NCI-H345 treated with DMSO at 0.1 percent for 48 hours (cell line): ENCODE results near the gene PODNL1.

Source experiments
- DNase-seq: peaks from one replicate; lab custom pipeline; 2025; ENCODE audit not compliant: unreplicated experiment; lab: John Stamatoyannopoulos, UW

The PODNL1 gene

DNA sequence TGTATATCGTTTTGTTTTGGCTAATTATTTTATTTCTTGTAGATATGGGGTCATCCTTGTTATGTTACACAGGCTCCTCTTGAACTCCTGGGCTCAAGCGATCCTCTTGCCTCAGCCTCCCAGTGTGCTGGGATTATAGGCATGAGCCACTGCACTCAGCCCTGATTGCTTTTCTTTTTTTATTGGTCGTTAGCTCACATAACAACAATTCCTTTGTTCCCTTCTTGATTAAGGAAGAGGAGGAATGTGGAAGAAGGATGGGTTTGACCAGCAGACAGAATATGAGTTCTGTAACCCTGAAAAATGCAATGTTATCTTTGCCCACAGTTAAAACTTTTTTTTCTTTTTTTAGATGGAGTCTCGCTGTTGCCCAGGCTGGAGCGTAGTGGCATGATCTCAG, 43.7 kb downstream of the PODNL1 start:
- DNase-seq: no peak

DNA sequence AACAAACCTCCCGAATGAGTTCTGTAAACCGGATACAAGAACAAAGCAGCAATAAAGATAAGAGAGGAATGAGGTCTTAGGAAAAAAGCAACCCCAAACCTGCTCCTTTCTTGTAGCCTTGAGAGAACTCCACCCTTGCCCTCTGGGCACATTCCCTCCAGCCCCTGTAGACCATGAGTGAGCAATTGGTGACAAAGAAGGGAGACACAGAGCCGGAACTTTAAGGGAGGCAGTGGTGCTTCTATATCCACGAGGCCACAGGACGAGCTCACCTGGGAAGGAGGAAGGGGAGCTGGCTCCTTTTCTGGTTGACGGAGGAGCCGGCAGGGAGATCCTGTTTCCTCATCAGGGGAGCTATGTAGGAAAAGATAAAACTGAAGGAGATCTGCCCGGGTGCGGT, 45.3 kb downstream of the PODNL1 start:
- no peak for DNase-seq

DNA sequence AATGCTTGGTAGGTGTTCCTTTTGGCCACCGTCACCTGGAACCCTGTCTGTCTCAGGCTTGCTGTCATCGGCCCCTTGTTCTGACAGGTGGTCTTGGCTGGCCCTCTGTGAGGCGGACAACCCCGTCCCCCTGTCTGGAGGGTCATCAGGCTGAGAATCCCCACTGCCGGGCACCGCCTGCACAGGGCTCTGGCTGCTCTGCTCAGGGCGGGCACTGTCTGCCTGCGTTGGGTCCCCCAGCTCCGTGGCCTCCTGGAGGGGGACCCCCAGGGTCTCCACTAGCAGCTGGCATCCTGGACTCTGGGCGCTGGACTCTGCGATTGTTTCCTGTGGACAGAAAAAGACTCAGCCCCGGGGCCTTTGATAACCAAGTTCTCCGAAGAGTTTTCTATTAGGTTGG, 48.1 kb downstream of the PODNL1 start:
- DNase-seq: no peak

DNA sequence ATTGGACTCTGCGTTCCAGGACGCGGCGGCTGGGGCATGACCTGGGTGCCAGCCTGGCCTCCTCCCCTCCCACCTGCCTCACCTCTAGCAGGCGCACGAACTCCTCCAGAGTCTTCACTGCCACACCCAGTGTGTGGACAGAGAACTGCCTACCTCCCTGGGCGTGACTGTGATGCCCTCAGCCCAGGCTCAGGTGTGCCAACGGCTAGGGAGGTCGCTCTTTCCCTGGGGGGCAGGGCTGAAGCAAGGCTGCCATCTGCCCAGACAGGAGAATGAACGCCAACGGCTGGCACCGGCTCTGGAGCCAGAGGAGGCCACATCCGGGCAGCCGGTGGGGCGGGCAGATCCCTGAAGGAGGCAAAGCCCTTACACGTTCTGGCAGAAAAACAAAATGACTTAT, 49.9 kb downstream of the PODNL1 start:
- DNase-seq: no peak

DNA sequence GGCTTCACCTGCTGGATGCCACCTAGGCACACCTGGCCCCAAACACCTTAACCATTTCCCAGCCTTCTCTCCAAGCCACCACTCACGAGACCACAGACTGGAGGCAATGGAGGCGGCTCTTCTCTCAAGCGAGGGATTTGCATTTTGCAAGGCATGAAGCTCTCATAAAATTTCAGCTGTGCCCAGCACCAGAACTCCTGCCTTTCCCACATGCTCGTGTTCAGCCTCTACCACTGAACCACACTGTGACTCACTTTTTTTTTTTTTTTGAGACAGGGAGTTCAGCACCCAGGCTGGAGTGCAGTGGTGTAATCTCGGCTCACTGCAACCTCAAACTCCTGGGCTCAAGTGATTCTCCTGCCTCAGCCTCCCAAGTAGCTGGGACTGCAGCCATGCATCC, 50.7 kb downstream of the PODNL1 start:
- no peak for DNase-seq

DNA sequence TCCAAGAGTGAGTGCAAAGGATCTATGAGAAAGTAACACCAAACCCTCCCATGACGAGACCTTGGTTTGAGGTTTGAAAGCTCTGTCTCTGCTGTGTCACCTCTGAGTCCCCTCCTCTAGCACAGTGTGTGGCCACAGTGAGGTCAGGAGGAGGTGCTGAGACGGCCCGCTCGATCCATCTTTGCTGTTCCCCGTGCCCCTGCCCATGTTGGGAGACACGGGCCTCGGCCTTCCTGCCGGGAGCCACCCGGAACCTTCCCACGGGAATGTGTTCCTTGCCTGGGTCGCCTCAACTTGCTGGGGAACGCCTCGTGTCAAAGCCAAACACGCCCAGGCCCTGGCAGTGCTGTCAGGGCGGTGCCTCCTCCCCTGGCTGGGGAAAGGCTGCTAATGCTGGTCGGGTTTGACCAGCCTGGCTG, 51.2 kb downstream of the PODNL1 start:
- DNase-seq: no peak

DNA sequence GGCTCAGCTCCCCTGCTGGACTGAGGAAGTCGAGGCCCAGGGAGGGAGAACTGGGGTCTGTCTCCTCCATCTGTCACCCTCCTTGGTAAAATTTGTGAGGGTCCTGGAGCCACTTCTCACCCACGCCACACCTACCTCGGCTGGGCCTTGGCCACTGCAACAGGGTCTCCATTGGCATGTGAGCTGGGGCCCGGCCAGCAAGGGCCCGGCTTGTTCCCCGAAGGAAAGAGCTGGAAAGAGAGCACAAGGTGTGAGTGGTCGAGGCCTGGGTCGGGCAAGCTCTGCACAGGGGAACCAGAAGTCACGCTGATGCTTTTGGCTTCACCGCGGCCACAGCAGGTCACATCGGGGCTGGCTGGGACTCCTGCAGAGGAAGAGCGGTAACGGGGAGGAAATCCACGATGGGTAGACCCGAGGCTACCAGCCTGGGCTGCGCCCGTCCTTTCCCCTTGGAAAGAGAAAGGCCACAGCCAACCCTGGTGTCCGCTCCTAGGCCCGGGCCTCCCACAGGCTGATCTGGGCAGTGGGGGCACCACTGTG, 52.3 kb downstream of the PODNL1 start:
- DNase-seq: no peak

DNA sequence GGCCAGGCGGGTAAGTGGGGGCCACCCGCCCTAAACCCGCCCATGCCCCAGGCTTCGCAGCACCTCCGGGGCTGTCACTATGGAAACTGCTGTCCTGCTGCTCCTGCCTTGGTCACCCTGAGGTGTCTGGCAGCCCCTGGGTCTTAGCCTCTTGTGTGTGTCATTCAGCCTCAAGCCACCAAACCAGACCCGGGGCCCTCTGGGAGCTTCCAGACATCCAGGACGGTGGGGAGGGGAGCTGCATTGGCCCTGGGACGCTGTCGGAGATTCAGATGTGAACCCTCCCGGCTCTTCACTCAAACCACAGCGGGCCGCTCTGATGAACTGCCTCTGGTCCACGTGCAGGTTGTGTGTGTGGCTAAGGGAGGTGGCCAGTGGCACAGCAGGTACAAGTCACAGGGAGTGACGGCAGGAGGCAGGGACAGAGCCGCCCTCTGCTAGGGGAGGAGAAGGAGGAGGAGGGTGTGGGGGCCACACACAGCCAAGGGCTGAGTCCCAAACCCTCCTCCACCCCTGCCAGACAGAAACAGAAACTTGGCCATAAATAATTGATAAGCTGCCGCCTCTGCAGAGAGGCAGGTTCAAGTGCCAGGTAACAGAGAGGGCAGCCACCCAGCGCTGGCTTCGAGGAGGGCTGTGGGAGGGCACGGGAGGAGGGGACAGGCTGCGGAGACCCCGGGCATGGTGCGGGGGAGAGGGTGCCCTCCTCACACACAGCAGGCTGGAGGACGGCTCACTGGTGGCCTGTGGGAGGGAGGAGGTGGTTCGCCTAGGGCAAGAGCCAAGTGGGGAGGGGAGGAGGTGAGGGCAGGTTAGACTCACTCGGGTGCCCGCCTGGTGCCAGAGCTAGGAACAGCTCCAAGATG, 53.3 kb downstream of the PODNL1 start:
- DNase-seq: no peak

DNA sequence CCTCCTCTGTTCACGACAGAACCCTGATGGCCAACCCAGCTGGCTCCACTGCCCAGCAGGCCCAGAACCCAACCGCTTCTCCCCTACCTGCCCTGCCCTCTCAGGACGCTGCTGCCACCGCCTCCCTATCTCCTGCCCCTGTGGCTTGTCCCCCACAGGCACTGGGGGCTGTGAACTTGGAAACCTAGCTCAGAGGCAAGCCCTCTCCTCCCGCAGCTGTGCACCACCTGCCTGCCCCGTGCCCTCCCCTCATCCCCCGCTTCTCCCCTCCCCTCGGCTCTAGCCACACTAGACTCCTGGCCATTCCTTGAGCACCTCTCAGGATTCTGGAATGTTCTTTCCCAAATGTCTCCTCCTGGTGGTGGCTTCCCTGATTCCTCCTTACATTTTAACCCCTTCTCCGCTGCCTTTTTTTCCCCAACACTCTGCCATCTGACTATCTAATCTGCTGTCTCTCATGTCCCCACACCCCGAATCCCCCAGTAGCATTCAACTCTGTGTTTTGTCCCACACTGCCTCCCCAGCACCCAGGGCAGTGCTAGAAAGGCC, 54.6 kb downstream of the PODNL1 start:
- DNase-seq: no peak

DNA sequence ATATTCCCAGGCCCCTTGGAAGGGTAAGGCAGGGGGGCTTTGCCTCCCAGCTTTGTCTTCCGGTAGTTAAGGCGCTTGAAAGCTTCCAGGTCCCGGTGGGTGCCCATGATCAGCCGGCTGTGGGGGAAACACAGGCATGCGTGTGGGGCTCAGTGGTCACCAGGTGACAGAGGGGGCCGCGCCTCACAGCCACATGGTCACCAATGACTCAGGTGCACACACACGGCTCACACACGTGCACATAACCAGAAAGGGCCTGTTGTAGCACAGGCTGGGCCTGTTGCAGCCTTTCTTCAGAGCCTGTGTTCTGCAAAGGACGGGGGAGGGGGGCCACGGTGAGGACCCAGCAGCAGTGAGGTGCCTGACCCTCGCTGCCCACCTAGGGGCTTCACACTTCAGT, 55.4 kb downstream of the PODNL1 start:
- DNase-seq: no peak

DNA sequence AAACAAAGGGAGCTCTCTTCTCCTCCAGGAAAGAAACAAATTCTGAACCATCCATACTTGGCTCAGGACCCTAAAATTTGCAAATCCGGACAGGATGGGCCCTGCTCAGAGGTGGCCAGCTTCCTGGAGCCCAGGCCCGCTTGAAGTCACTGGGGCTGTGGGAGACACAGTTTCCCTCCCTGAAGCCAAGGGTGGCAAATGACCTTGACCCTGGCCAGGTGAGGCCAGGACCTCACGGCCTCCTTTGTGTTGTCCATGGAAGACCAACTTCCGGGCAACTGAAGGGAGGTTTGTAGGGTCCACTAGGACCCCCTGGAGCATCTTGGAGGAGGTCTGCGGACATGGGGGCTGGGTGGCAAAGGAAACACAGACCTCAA, 55.8 kb downstream of the PODNL1 start:
- DNase-seq: no peak

DNA sequence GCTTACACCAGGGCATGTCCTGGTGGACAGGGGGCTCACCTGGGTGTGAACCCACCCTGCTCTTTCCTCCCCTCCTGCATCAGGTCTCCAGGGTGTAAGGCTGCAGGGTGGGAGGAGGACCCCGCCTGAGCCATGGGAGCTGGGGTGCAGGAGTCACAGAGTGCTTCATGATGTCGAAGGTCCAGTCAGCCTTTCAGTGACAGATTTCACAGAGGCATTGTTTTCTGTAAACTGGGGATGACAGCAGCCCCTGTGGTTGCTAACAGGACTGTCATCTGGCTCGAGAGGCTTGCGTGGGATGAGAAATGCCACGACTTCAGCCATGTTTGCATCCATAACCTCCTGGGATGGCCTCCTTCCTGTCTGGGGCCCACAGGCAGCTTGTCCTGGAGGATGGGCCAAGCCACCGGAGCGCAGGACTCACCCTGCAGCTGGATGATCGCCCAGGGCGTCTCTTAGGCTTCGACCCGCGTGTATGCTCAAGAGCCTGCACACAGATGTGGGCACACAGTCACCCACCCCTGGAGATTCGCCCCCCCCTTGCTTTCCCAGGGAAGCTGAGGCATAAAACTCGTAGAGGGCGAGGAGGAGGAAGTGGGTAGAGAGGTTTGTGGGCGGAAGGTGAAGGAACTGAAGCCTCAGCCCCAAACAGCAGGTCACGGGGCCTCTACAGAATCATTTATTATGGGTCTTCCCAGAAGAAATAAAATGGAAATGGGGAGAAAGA, 56.4 kb downstream of the PODNL1 start:
- no peak for DNase-seq

DNA sequence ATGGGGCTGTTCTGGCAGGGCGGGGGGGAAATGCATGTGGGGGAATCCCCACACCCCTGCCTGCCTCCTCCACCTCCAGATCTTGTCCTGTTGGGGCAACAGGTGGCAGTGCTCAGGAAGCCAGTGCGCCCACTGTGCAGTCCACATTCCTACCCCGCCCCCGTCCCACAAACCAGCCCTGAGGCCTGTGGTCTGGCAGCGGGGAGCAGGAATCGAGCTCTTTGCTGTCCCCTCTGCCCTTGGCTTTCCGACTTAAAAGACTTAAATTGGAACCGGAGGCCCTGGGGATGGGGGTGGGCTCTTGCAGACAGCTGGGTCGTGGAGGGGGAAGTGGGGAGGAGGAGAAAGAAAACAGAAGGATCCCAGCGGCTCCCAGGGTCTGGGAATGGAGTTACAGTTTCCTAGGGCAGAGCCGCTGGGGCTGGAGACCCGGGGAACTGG, 56.9 kb downstream of the PODNL1 start:
- no peak for DNase-seq
